ENCODE measurements around the gene DAPK1. TPM values are rescaled to one million over a fixed set of nuclear protein-coding genes. Genes with fewer than 3 reads are reported as not detected.

Gene DAPK1
- total and polyA plus RNA-seq, 2 donors (not counting 3 experiments of a cell fraction or from before 2014, with no cell fraction given): 58.9 to 119 TPM

DNA sequence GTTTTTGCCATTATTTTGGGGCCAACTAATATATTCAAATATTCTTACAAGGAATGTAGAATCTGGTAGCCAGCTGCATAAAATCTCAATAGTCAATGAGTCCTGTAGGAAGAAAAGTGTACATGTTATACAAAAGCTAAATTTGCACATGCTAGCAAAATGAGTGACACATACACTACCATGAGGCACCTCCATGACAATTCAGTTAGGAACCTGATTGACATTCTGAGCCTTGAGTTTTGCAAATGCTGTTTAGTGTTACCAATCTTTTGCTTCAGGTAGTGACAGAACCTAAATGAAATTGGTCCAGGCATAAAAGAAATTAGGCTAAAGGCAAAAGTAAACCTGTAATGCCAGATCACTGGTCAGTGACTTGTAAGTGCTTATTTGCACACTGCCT, 6.8 kb upstream of the DAPK1 start:
- ChIA-PET CTCF (interaction anchor here (0.9 kb wide), 1 partner anchor 9 kb away, joined by 3 read pairs; no protein-coding TSS in a partner anchor), POLR2A (no interaction called here)
- Histone ChIP-seq H3K4me3 (replicated peaks in 1 of 3; ENCODE audit: insufficient read depth in 1 of 3, low read depth in 1 of 3, low read length in 3 of 3) (no peak overlapping the region), H3K4me2 (ENCODE audit: insufficient read depth, low read length) (no peak overlapping the region), H3K4me1 (ENCODE audit: control insufficient read depth, extremely low read depth, insufficient read depth, low read length) (peaks cover 14% of the 10 kb centered on the region), H4K20me1 (replicated peaks; ENCODE audit: control insufficient read depth, extremely low read depth, insufficient read depth, low read length) (no peaks in the 10 kb centered on the region), H3K27ac (ENCODE audit: insufficient read depth, low read depth, low read length) (no peak overlapping the region), H3K36me3 (ENCODE audit: control insufficient read depth in 2 of 2, extremely low read depth in 1 of 2, insufficient read depth in 2 of 2, low read length in 2 of 2) (no peaks in the 10 kb centered on the region), H3K27me3 (ENCODE audit: control insufficient read depth in 2 of 2, insufficient read depth in 2 of 2, low read length in 2 of 2) (no peaks in the 10 kb centered on the region), H3K9me1 (replicated peaks; ENCODE audit: control insufficient read depth, extremely low read depth, insufficient read depth, low read length) (no peaks in the 10 kb centered on the region), H3K9ac (replicated peaks; ENCODE audit: extremely low read depth, insufficient read depth, low read length) (no peak overlapping the region), H3K9me3 (replicated peaks; ENCODE audit: control insufficient read depth, insufficient read depth, low read length) (no peaks in the 10 kb centered on the region), H2AFZ (ENCODE audit: low read depth, low read length) (no peak overlapping the region), H3K79me2 (ENCODE audit: control insufficient read depth, insufficient read depth, low read length) (no peaks in the 10 kb centered on the region)
- intact Hi-C loops (cut with micrococcal nuclease) (loop anchor here (10.0 kb wide), 1 partner anchor 324 kb away; no protein-coding TSS in a partner anchor), dilution Hi-C loops (cut with MboI; ENCODE audit: extremely low pct_ligation_motif_present, low sequenced_read_pairs) (no loop called here)
- FAIRE-seq (no peak), DNase-seq (ENCODE audit: low read depth, low spot score) (no peak)
- TF ChIP-seq JUN (IDR thresholded peaks at IDR 0.05; ENCODE audit: borderline replicate concordance, insufficient read depth, insufficient read length, low read depth) (no peak), GATA2 (IDR thresholded peaks at IDR 0.05; ENCODE audit: insufficient read depth, insufficient read length, low read depth, low read length) (no peak), FOS (IDR thresholded peaks at IDR 0.05; ENCODE audit: borderline replicate concordance, insufficient read depth, low read length) (no peak), MYC (IDR thresholded peaks at IDR 0.05; ENCODE audit: low read depth, low read length) (no peak), EZH2 (IDR thresholded peaks at IDR 0.05; ENCODE audit: borderline replicate concordance, low read depth, low read length, severe bottlenecking) (no peak), POLR2A (IDR thresholded peaks at IDR 0.05; ENCODE audit: low read depth, low read length) (no peak), POLR2AphosphoS5 (IDR thresholded peaks at IDR 0.05; ENCODE audit: insufficient read depth, low read depth, low read length) (no peak)
- TF ChIP-seq, protein P1, sequence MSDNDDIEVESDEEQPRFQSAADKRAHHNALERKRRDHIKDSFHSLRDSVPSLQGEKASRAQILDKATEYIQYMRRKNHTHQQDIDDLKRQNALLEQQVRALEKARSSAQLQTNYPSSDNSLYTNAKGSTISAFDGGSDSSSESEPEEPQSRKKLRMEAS (IDR thresholded peaks at IDR 0.05; ENCODE audit: insufficient read depth, insufficient read length): no peak
- TF ChIP-seq, protein P2, sequence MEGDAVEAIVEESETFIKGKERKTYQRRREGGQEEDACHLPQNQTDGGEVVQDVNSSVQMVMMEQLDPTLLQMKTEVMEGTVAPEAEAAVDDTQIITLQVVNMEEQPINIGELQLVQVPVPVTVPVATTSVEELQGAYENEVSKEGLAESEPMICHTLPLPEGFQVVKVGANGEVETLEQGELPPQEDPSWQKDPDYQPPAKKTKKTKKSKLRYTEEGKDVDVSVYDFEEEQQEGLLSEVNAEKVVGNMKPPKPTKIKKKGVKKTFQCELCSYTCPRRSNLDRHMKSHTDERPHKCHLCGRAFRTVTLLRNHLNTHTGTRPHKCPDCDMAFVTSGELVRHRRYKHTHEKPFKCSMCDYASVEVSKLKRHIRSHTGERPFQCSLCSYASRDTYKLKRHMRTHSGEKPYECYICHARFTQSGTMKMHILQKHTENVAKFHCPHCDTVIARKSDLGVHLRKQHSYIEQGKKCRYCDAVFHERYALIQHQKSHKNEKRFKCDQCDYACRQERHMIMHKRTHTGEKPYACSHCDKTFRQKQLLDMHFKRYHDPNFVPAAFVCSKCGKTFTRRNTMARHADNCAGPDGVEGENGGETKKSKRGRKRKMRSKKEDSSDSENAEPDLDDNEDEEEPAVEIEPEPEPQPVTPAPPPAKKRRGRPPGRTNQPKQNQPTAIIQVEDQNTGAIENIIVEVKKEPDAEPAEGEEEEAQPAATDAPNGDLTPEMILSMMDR (IDR thresholded peaks at IDR 0.05; ENCODE audit: extremely low read depth in 1 of 2, insufficient read depth in 1 of 2, low read depth in 1 of 2, low read length in 2 of 2): no peak
- BruUV-seq (replicated peaks): no TSS peak
